K562 (cell line): ENCODE data around the gene RNF150. TPM values are rescaled to one million over a fixed set of nuclear protein-coding genes. Genes with fewer than 3 reads are reported as not detected.

ENCODE experiments used
- ATAC-seq: fragments of 200-7000 bp; cut with Tn5 transposase; 3 replicates; pipeline ENCODE4 v1.9.1; 2020; ENCODE audit warnings: moderate library complexity
- BruUV-seq: library from RNA; stranded (reverse); fragments of 400-500 nt; replicated peaks from 2 replicates; lab custom pipeline; 2021; lab: Mats Ljungman, UMichigan
- CTCF ChIA-PET: fragments of 300-600 bp; formaldehyde crosslinking; extraction: SDS; loops from one replicate; lab custom pipeline; 2021; ENCODE audit warnings: low intra/inter-chr PET ratio; lab: Yijun Ruan, JAX
- POLR2A ChIA-PET: fragments of 300-600, 350-650 bp; sonication (Branson Sonifier 250); formaldehyde crosslinking; extraction: SDS; loops from one replicate; lab custom pipeline; 2021; ENCODE audit warnings: antibody characterized with exemption, inconsistent platforms; lab: Yijun Ruan, JAX
- DNase-seq, 4 experiments: peaks; one replicate each; pipeline versions ENCODE4 v3.0.0 to v3.0.0-alpha.2; 2011 to 2018; ENCODE audit warnings: low spot score in 3 of 4, mixed read lengths in 3 of 4; ENCODE audit errors: extremely low read depth in 1 of 4
- FAIRE-seq: peaks from 2 replicates; lab custom pipeline; 2011; peaks lifted over from hg19 to GRCh38; lab: Jason Lieb, UNC
- H2AFZ ChIP-seq: 2 replicates; pipeline ENCODE4 v1.6.0; 2011; ENCODE audit warnings: low read depth, low read length, control low read depth, inconsistent platforms
- H3K27ac ChIP-seq: fragments of 200-600 bp; 3 replicates; pipeline ENCODE4 v1.8.0; 2011; ENCODE audit warnings: low read depth, mild to moderate bottlenecking, control low read depth, inconsistent platforms, low read length, moderate library complexity, mixed read lengths; ENCODE audit errors: extremely low read depth
- H3K27me3 ChIP-seq, 2 experiments: fragments of 300-600 bp in 1 of 2; 2 replicates in 1 of 2; 3 replicates in 1 of 2; pipeline versions ENCODE4 v1.6.0 to v1.8.0; 2011; ENCODE audit warnings: inconsistent platforms in 2 of 2, low read length in 2 of 2, mild to moderate bottlenecking in 1 of 2, mixed read lengths in 1 of 2, moderate library complexity in 1 of 2; ENCODE audit not compliant: control insufficient read depth in 2 of 2, insufficient read depth in 2 of 2
- H3K36me3 ChIP-seq: fragments of 300-600 bp; 3 replicates; pipeline ENCODE4 v1.8.0; 2011; ENCODE audit warnings: mild to moderate bottlenecking, low read length, inconsistent platforms; ENCODE audit not compliant: control insufficient read depth, insufficient read depth
- H3K4me1 ChIP-seq, 2 experiments: fragments of 200-600 bp in 1 of 2; replicated peaks in 1 of 2; 2 replicates in 1 of 2; 3 replicates in 1 of 2; pipeline versions ENCODE4 v1.5.1 to v1.8.0; 2011; ENCODE audit warnings: inconsistent platforms in 2 of 2, low read length in 2 of 2, mild to moderate bottlenecking in 1 of 2, mixed read lengths in 1 of 2, moderate library complexity in 1 of 2; ENCODE audit not compliant: control insufficient read depth in 2 of 2, insufficient read depth in 2 of 2
- H3K4me2 ChIP-seq: 2 replicates; pipeline ENCODE4 v1.6.1; 2011; ENCODE audit warnings: low read length, control low read depth, inconsistent platforms, mixed read lengths; ENCODE audit not compliant: insufficient read depth
- H3K4me3 ChIP-seq: fragments of 200-600 bp; sonication (generic), shearing (Covaris generic); 2 replicates; pipeline ENCODE4 v1.5.1; 2016; ENCODE audit warnings: control low read depth, inconsistent platforms
- H3K79me2 ChIP-seq: fragments of 200-600 bp; 3 replicates; pipeline ENCODE4 v1.8.0; 2011; ENCODE audit warnings: low read length, inconsistent platforms; ENCODE audit not compliant: control insufficient read depth, insufficient read depth
- H3K9ac ChIP-seq, 2 experiments: 2 replicates each; pipeline versions ENCODE4 v1.6.0 to v1.6.1; 2011; ENCODE audit warnings: low read depth in 2 of 2, low read length in 2 of 2, control low read depth in 1 of 2, inconsistent platforms in 1 of 2, mild to moderate bottlenecking in 1 of 2, mixed read lengths in 1 of 2; ENCODE audit not compliant: insufficient read depth in 1 of 2
- H3K9me1 ChIP-seq: one replicate; pipeline ENCODE4 v1.6.0; 2011; ENCODE audit warnings: inconsistent platforms, mild to moderate bottlenecking, low read length, moderate library complexity; ENCODE audit not compliant: control insufficient read depth, insufficient read depth
- H3K9me3 ChIP-seq: replicated peaks from 2 replicates; pipeline ENCODE4 v1.5.1; 2011; ENCODE audit warnings: low read depth, low read length, inconsistent platforms; ENCODE audit not compliant: control insufficient read depth, insufficient read depth
- H4K20me1 ChIP-seq: replicated peaks from 2 replicates; pipeline ENCODE4 v1.6.1; 2011; ENCODE audit warnings: low read length, inconsistent platforms, mixed read lengths; ENCODE audit not compliant: control insufficient read depth, insufficient read depth
- C11orf30 ChIP-seq: fragments of 450-650 bp; IDR thresholded peaks from 2 replicates; pipeline ENCODE4 v1.6.1; 2016; ENCODE audit warnings: low read depth, mild to moderate bottlenecking
- DACH1 ChIP-seq: fragments of 450-650 bp; IDR thresholded peaks from 2 replicates; pipeline ENCODE4 v1.6.1; 2018; ENCODE audit not compliant: partially characterized antibody
- EHMT2 ChIP-seq: fragments of 450-650 bp; IDR thresholded peaks from 2 replicates; pipeline ENCODE4 v1.6.1; 2018; ENCODE audit warnings: antibody characterized with exemption
- GABPB2 ChIP-seq: fragments of 250-450 bp; sonication (Bioruptor Pico); conservative IDR thresholded peaks from 2 replicates; pipeline ENCODE4 v1.5.1; 2021; ENCODE audit warnings: mild to moderate bottlenecking
- HDAC1 ChIP-seq, 2 experiments: fragments of 450-650 bp; IDR thresholded peaks; 2 replicates each; pipeline ENCODE4 v1.6.1; 2016 to 2017; ENCODE audit warnings: inconsistent platforms in 1 of 2, mild to moderate bottlenecking in 1 of 2, moderate library complexity in 1 of 2
- HDAC3 ChIP-seq: fragments of 450-650 bp; IDR thresholded peaks from 2 replicates; pipeline ENCODE4 v1.6.1; 2018; ENCODE audit warnings: borderline replicate concordance, mild to moderate bottlenecking, moderate library complexity; ENCODE audit not compliant: partially characterized antibody
- NELFE ChIP-seq: IDR thresholded peaks from 2 replicates; pipeline ENCODE4 v1.6.1; 2011; ENCODE audit warnings: mild to moderate bottlenecking; ENCODE audit not compliant: insufficient read depth, insufficient read length
- PHF21A ChIP-seq: fragments of 450-650 bp; IDR thresholded peaks from 2 replicates; pipeline ENCODE4 v1.6.1; 2017; ENCODE audit warnings: low read depth, borderline replicate concordance
- PKNOX1 ChIP-seq: fragments of 450-650 bp; IDR thresholded peaks from 2 replicates; pipeline ENCODE4 v1.6.1; 2016
- POLR2AphosphoS2 ChIP-seq: IDR thresholded peaks from 2 replicates; pipeline ENCODE4 v1.6.1; 2012; ENCODE audit warnings: low read length, improper control_type of control experiment
- RBM17 ChIP-seq: fragments of 200-400 bp; formaldehyde crosslinking; IDR thresholded peaks from 2 replicates; pipeline ENCODE4 v1.6.1; 2017; ENCODE audit warnings: low read depth, mild to moderate bottlenecking, low read length, borderline replicate concordance
- TBP ChIP-seq: optimal IDR thresholded peaks from 2 replicates; pipeline ENCODE3; 2011; ENCODE audit warnings: low read depth, low read length, improper control_type of control experiment
- TCF7L2 ChIP-seq: fragments of 150-350 bp; IDR thresholded peaks from 2 replicates; pipeline ENCODE4 v1.6.1; 2016; ENCODE audit warnings: low read depth, mild to moderate bottlenecking, low read length, moderate library complexity
- ZNF217 ChIP-seq: sonication (generic); formaldehyde crosslinking; IDR thresholded peaks from 2 replicates; pipeline ENCODE4 v1.8.0; 2022; ENCODE audit warnings: mild to moderate bottlenecking, missing genetic modification reagents
- ZNF347 ChIP-seq: fragments of 450-650 bp; formaldehyde crosslinking; IDR thresholded peaks from 2 replicates; pipeline ENCODE4 v1.4.0; 2020; ENCODE audit warnings: low read depth, mild to moderate bottlenecking, moderate library complexity
- ZNF586 ChIP-seq: fragments of 450-650 bp; formaldehyde crosslinking; conservative IDR thresholded peaks from 2 replicates; pipeline ENCODE4 v1.4.0; 2020; ENCODE audit warnings: mild to moderate bottlenecking, moderate library complexity
- WGBS: fragments of 100-300 bp; shearing (Covaris generic); methylation state at CpG from one replicate; pipeline ENCODE4 v1.1.6; 2016; ENCODE audit warnings: low coverage, mixed read lengths; ENCODE audit not compliant: insufficient coverage; ENCODE audit errors: missing lambda C conversion rate; 5-methylcytosine and 5-hydroxymethylcytosine counted together
- in situ Hi-C: fragments of 300-500 bp; cut with MboI; formaldehyde crosslinking; loops from 4 replicates; pipeline ENCODE4 v1.15.0; 2018; ENCODE audit warnings: inconsistent platforms, mixed read lengths
- intact Hi-C: fragments of 100-400 bp; cut with micrococcal nuclease; formaldehyde crosslinking; loops from 2 replicates; pipeline ENCODE4 v1.14.2; 2022
- polyA plus RNA-seq, 8 experiments: library from polyadenylated mRNA; depleted of rRNA in 4 of 8; stranded (reverse) in 5 of 8; unstranded in 3 of 8; fragments of >200 nt; fragmentation: Nextera tagmentation in 2 of 8; fragmentation: Illumina TruSeq in 1 of 8; extraction: Ambion mirVana in 2 of 8; extraction: Trizol in 1 of 8; gene quantifications; 2 replicates each; pipeline versions ENCODE4 v1.2.1 to v1.2.3, GENCODE V29; 2011 to 2014; ENCODE audit warnings: inconsistent platforms in 1 of 8, missing spikeins in 1 of 8
- total RNA-seq, 7 experiments: library from RNA; depleted of rRNA in 6 of 7; stranded (reverse); fragments of >200 nt in 6 of 7; fragmentation: Illumina TruSeq in 2 of 7; extraction: Trizol in 2 of 7; gene quantifications; 2 replicates each; pipeline versions ENCODE4 v1.2.1 to v1.2.3, GENCODE V29; 2011 to 2021; ENCODE audit warnings: low replicate concordance in 1 of 7
- TF ChIP-seq, protein P1 (sequence below): fragments of 250-450 bp; sonication (Bioruptor Pico); IDR thresholded peaks from 2 replicates; pipeline ENCODE4 v1.8.0; 2022; ENCODE audit warnings: moderate library complexity, mild to moderate bottlenecking, inconsistent platforms

RNF150 gene
- total and polyA plus RNA-seq, 9 of the 15 experiments (the other 6 are each of a cell fraction or from before 2014, with no cell fraction given), result 0.09 TPM; not detected in 8

GRCh38 chr4:140995058-140995457 is 138.2 kb downstream of the RNF150 start:
- no peak for DNase-seq
- Histone ChIP-seq H3K9ac (no peak overlapping the region), H2AFZ (no peak overlapping the region), H3K4me1 (no peaks in the 10 kb centered on the region)
- TF ChIP-seq TBP, result no peak
- TF ChIP-seq ZNF347, result no peak
- TF ChIP-seq C11orf30, result no peak
- no peak for TF ChIP-seq HDAC3
- no peak for TF ChIP-seq POLR2AphosphoS2
- TF ChIP-seq ZNF586, result no peak
- TF ChIP-seq, all 486 proteins: peak for 0
- POLR2A ChIA-PET, result no interaction called here
- Histone ChIP-seq H4K20me1 (no peaks in the 10 kb centered on the region), H3K27me3 (no peaks in the 10 kb centered on the region), H3K9me3 (no peaks in the 10 kb centered on the region), H3K36me3 (no peaks in the 10 kb centered on the region), H3K4me3 (no peak overlapping the region), H3K27ac (no peak overlapping the region), H3K4me2 (no peak overlapping the region), H3K9me1 (no peaks in the 10 kb centered on the region), H3K79me2 (no peaks in the 10 kb centered on the region)
- no peak for FAIRE-seq
- ATAC-seq, result no peak
- CTCF ChIA-PET, result no interaction called here
- intact Hi-C loops (loop anchor here (10.0 kb wide), 1 partner anchor 140 kb away; the partner anchor contains the start of gene RNF150), in situ Hi-C loops (no loop called here)
- no TSS peak for BruUV-seq
- 0% methylated on average over 1 of the region's 1 CpG for WGBS

DNA sequence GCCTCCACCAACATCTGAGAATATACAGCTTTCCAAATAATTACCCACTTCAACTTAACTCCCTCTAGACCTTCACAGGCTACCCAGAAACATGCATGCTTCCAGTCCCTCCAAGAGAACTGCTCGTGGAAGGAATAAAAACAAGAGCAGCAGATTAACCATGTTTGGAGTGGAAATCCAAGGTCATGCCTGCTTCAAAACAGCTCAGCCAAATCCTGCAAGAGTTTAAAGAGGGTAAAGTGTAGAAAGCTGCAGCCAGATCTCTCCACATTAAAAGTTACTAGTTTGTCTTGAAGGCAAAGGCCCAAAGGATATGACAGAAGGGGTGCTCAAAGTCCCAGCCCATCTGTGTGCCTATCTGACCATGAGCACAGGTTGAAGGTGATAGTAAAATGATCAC is 139.3 kb downstream of the RNF150 start:
- Histone ChIP-seq H3K9me1 (no peaks in the 10 kb centered on the region), H3K79me2 (no peaks in the 10 kb centered on the region), H3K4me1 (no peaks in the 10 kb centered on the region), H3K36me3 (no peaks in the 10 kb centered on the region), H4K20me1 (no peaks in the 10 kb centered on the region), H3K4me2 (no peak overlapping the region), H3K4me3 (no peak overlapping the region), H3K27ac (no peak overlapping the region), H3K27me3 (no peaks in the 10 kb centered on the region), H3K9me3 (no peaks in the 10 kb centered on the region), H2AFZ (no peak overlapping the region), H3K9ac (no peak overlapping the region)
- in situ Hi-C loops, result no loop called here
- CTCF ChIA-PET, result no interaction called here
- intact Hi-C loops, result loop anchor here (10.0 kb wide), 1 partner anchor 141 kb away; the partner anchor contains the start of gene RNF150
- FAIRE-seq (no peak), DNase-seq (no peak), ATAC-seq (no peak)
- 0% methylated on average over 1 of the region's 1 CpG for WGBS
- no TSS peak for BruUV-seq
- POLR2A ChIA-PET, result no interaction called here
- TF ChIP-seq PKNOX1, result no peak
- TF ChIP-seq DACH1, result no peak
- TF ChIP-seq EHMT2, result no peak
- TF ChIP-seq RBM17, result no peak
- TF ChIP-seq HDAC1 (IDR thresholded peaks at IDR 0.05), result no peak
- TF ChIP-seq TCF7L2, result no peak
- no peak for TF ChIP-seq ZNF217
- no peak for TF ChIP-seq PHF21A
- no peak for TF ChIP-seq NELFE
- TF ChIP-seq GABPB2 (CRISPR knock-in tag), result no peak
- TF ChIP-seq, protein P1, sequence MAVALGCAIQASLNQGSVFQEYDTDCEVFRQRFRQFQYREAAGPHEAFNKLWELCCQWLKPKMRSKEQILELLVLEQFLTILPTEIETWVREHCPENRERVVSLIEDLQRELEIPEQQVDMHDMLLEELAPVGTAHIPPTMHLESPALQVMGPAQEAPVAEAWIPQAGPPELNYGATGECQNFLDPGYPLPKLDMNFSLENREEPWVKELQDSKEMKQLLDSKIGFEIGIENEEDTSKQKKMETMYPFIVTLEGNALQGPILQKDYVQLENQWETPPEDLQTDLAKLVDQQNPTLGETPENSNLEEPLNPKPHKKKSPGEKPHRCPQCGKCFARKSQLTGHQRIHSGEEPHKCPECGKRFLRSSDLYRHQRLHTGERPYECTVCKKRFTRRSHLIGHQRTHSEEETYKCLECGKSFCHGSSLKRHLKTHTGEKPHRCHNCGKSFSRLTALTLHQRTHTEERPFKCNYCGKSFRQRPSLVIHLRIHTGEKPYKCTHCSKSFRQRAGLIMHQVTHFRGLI (CRISPR knock-in tag), result no peak
